ENCODE measurements around the gene SCTR. TPM values are rescaled to one million over a fixed set of nuclear protein-coding genes. Genes with fewer than 3 reads are reported as not detected.
"Not testable (repeated sequence)": the region's sequence is repeated elsewhere in the genome, so short reads cannot be mapped to it uniquely, and the experiment has no call there.

Gene SCTR
- total and polyA plus RNA-seq, 4 donors: 0.10 to 1.8 (median 0.93) TPM

DNA sequence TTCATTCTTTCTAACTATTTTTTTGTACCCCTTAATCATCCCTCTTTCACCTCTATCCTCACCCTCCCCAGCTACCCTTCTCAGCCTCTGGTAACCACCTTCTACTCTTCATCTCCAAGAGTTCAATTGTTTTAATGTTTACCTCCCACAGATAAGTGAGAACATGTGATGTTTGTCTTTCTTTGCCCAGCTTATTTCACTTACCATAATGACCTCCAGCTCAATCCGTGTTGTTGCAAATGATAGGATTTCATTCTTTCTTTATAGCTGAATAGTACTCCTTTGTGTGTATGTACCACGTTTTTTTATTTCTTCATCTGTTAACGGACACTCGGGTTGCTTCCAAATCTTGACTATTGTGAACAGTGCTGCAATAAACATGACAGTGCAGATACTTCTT lies 114.8 kb downstream of the SCTR start:
- Histone ChIP-seq H3K4me1 (ENCODE audit: control insufficient read depth, insufficient read depth, low read length) (no peaks in the 10 kb centered on the region), H3K4me3 (ENCODE audit: low read depth, low read length) (no peak overlapping the region), H3K27ac (ENCODE audit: low read depth, low read length) (no peak overlapping the region), H3K36me3 (ENCODE audit: control insufficient read depth, insufficient read depth, low read length) (no peaks in the 10 kb centered on the region), H3K9me3 (ENCODE audit: control insufficient read depth, insufficient read depth, low read length) (no peaks in the 10 kb centered on the region), H3K27me3 (ENCODE audit: control insufficient read depth, insufficient read depth, low read length) (no peaks in the 10 kb centered on the region)
- DNase-seq (ENCODE audit: low read depth in 4 of 6, low spot score in 6 of 6): no peak
- WGBS (ENCODE audit: insufficient coverage): no CpG with 5 or more reads among the region's 4 CpGs

DNA sequence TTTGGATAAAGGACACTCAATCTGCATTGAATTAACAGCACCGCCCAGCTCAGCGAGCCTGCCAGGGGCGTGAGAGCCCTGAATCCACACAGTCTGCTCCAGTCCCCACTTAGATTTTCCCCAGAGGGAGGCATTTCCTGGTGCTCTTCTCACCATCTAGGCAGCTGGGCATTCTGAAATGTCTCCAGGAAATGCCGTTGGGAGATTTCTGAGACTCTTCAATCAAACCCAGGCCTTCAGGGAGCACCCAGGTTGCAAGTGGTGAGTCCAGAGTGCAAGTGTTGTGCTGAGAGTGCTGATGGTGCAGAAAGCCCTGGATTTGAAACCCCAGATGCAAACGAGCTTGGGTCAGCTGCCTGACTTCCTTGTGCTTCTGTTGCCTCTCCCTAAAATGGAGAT lies 116.1 kb downstream of the SCTR start:
- 75% methylated on average over 4 of the region's 5 CpGs for WGBS (ENCODE audit: insufficient coverage)
- no peaks in the 10 kb centered on the region for H3K36me3 ChIP-seq (ENCODE audit: control insufficient read depth, insufficient read depth, low read length)
- DNase-seq (ENCODE audit: low read depth in 4 of 6, low spot score in 6 of 6): no peak
- H3K4me1 ChIP-seq (ENCODE audit: control insufficient read depth, insufficient read depth, low read length): no peaks in the 10 kb centered on the region
- H3K4me3 ChIP-seq (ENCODE audit: low read depth, low read length): no peak overlapping the region
- no peaks in the 10 kb centered on the region for H3K9me3 ChIP-seq (ENCODE audit: control insufficient read depth, insufficient read depth, low read length)
- H3K27me3 ChIP-seq (ENCODE audit: control insufficient read depth, insufficient read depth, low read length): no peaks in the 10 kb centered on the region
- H3K27ac ChIP-seq (ENCODE audit: low read depth, low read length): no peak overlapping the region

DNA sequence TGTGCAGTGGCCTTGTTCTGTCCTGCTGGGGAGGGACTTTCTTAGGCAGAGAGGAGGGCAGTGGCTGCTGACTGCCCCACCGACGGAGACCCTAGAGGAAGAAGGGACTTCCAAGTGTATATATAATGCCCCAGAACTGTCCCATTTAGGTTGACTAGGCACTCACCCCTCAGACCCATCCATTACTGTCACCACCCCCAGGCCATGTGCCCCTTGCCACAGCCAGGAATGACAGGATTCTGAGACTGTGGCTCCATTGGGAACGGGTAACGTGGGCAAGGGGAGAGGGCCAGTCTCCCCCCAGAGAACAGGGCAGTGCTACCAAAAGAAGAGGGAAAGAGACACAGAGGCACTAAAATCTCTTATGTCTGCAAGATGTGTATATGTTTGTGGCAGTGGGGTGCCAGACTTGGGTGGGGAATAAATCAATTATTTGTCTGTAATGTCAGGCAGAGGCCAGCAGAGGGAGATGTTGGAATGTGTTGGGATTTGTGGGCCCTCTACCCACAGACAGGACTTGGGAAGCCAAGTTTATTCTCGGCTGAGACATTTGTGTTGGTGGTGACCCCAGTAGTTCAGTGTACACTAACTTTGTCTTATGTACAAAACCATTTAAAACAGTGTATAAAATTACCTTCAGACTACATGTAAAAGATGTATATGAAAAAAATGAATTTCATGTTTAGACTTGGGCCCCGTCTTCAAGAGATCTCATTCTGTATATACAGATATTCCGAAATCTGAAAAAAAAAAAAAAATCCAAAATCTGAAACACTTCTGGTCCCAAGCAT lies 116.7 kb downstream of the SCTR start:
- Histone ChIP-seq H3K9me3 (ENCODE audit: control insufficient read depth, insufficient read depth, low read length) (no peaks in the 10 kb centered on the region), H3K4me1 (ENCODE audit: control insufficient read depth, insufficient read depth, low read length) (no peaks in the 10 kb centered on the region), H3K4me3 (ENCODE audit: low read depth, low read length) (no peak overlapping the region), H3K36me3 (ENCODE audit: control insufficient read depth, insufficient read depth, low read length) (no peaks in the 10 kb centered on the region), H3K27me3 (ENCODE audit: control insufficient read depth, insufficient read depth, low read length) (no peaks in the 10 kb centered on the region), H3K27ac (ENCODE audit: low read depth, low read length) (no peak overlapping the region)
- WGBS (ENCODE audit: insufficient coverage): 83% methylated on average over 4 of the region's 7 CpGs
- peak in 4 of 6 donors; percentile 27 to 81 (median 53) for DNase-seq (ENCODE audit: low read depth in 4 of 6, low spot score in 6 of 6)

DNA sequence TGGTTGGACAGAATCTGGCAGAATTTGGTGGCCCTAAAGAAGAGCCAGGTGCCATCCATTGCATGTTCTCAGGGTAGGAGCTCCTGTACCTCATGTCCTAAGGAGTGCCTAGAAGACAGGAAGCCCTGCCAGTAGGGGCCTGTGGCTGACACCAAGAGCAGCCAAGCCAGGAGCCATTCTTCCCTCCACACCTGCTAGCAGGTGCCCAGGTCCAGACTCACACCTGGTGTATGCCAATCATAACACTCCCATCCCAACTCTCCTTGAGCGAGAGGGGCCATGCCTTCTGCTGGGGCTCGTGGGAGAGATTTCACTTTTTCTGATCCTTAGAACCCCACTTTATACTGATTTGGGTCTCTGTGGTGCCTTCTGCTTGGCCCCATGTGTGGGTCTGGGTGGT lies 119.1 kb downstream of the SCTR start:
- H3K27me3 ChIP-seq (ENCODE audit: control insufficient read depth, insufficient read depth, low read length): no peaks in the 10 kb centered on the region
- DNase-seq (ENCODE audit: low read depth in 4 of 6, low spot score in 6 of 6): no peak
- no peaks in the 10 kb centered on the region for H3K4me1 ChIP-seq (ENCODE audit: control insufficient read depth, insufficient read depth, low read length)
- no CpG with 5 or more reads among the region's 2 CpGs for WGBS (ENCODE audit: insufficient coverage)
- H3K36me3 ChIP-seq (ENCODE audit: control insufficient read depth, insufficient read depth, low read length): no peaks in the 10 kb centered on the region
- no peak overlapping the region for H3K4me3 ChIP-seq (ENCODE audit: low read depth, low read length)
- H3K9me3 ChIP-seq (ENCODE audit: control insufficient read depth, insufficient read depth, low read length): no peaks in the 10 kb centered on the region
- H3K27ac ChIP-seq (ENCODE audit: low read depth, low read length): no peak overlapping the region

DNA sequence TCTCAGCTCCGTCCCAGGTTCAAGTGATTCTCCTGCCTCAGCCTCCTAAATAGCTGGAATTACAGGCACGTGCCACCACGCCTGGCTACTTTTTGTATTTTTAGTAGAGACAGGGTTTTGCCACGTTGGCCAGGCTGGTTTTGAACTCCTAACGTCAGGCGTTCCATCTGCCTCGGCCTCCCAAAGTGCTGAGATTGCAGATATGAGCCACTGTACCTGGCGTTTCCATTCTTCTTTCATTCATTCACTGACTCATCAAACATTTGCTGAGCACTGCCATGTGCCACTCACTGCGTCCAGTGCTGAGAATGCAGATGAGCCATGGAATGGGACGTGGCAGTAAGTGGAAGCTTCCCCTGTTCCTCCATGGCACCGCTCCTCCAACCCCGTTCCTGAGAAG lies 120.7 kb downstream of the SCTR start:
- H3K27me3 ChIP-seq (ENCODE audit: control insufficient read depth, insufficient read depth, low read length); H3K4me1 ChIP-seq (ENCODE audit: control insufficient read depth, insufficient read depth, low read length); H3K36me3 ChIP-seq (ENCODE audit: control insufficient read depth, insufficient read depth, low read length); H3K9me3 ChIP-seq (ENCODE audit: control insufficient read depth, insufficient read depth, low read length); H3K27ac ChIP-seq (ENCODE audit: low read depth, low read length); DNase-seq (ENCODE audit: low read depth in 4 of 6, low spot score in 6 of 6); H3K4me3 ChIP-seq (ENCODE audit: low read depth, low read length): not testable (repeated sequence)
- WGBS (ENCODE audit: insufficient coverage): 87% methylated on average over 11 of the region's 12 CpGs

DNA sequence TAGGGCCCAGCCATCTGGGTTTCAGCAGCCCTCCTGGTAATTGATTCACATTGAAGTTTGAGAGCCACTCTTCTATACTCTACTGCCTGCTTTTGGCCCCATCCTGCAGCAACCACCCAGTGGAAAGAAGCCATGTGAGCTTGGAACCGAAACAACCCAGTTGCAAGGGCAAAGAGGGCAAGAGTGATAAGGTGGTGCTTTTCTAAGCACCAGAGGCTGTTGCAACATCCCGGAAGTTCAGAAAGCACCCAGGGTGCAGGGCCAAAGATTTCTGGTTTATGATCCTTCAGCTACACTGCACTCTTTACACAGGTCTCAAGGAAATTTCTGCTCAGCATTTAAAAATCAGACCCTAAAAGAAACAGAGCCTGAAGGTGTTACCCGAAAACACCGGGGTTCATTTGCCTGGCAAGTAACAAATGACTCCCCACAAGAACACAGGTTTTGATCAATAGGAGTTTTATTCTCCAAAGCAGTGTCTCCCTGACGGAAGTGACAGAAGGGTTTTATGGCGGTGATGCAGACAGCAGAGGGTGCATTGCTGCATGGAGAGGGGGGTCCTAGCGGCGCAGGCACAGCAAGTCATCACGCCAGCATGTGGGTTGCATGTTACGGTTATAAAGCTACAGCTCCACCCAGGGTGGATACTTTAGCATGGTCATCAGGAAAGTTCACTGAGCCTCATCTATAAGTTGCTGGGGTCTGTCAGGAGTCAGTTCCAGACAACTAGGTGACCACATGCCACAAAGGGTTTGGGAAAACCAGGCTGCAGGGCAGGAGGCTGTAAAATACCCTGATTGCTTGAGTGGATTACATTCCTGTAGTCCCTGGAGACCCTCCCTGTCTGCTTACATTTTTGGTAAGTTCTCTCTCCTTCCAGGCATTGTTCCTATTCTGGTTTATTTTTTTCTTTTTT lies 121.4 kb downstream of the SCTR start:
- Histone ChIP-seq H3K9me3 (ENCODE audit: control insufficient read depth, insufficient read depth, low read length) (no peaks in the 10 kb centered on the region), H3K4me1 (ENCODE audit: control insufficient read depth, insufficient read depth, low read length) (no peaks in the 10 kb centered on the region), H3K27ac (ENCODE audit: low read depth, low read length) (no peak overlapping the region), H3K36me3 (ENCODE audit: control insufficient read depth, insufficient read depth, low read length) (no peaks in the 10 kb centered on the region), H3K4me3 (ENCODE audit: low read depth, low read length) (no peak overlapping the region), H3K27me3 (ENCODE audit: control insufficient read depth, insufficient read depth, low read length) (no peaks in the 10 kb centered on the region)
- DNase-seq (ENCODE audit: low read depth in 4 of 6, low spot score in 6 of 6): no peak
- 65% methylated on average over 10 of the region's 10 CpGs for WGBS (ENCODE audit: insufficient coverage)

DNA sequence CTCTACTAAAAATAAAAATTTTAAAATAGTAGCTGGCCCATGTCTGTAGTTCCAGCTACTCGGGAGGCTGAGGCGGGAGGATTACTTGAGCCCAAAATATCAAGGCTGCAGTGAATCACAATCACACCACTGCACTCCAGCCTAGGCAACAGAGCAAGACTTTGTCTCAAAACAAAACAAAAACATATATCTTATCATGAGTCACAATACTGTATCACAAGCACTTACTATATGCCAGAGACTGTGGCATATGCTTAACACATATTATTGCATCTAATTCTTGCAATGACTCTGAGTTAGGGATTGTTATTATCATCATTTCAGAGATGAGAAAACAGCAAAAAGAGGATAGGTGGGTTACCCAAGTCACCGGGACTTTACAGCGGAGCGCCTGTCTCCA lies 122.2 kb downstream of the SCTR start:
- 97% methylated on average over 5 of the region's 5 CpGs for WGBS (ENCODE audit: insufficient coverage)
- no peaks in the 10 kb centered on the region for H3K36me3 ChIP-seq (ENCODE audit: control insufficient read depth, insufficient read depth, low read length)
- DNase-seq (ENCODE audit: low read depth in 4 of 6, low spot score in 6 of 6): no peak

DNA sequence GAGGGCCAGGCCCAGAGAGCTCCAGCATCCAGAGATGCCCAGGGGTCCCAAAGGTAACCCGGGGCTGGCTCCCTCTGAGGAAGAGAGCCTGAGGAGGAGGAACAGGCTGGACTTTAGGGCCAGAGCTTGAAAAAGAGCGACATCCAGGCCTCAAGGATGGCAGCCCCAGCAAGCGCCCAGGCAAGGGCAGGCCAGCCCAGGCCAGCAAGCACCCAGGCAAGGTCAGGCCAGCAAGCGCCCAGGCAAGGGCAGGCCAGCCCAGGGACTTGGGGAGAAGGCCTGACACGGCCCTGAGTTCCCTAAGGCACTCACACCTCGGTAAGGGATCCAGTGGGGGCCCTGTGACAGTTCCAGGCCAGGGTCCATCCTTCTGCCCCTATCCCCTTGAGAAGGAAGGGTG lies 127.1 kb downstream of the SCTR start:
- Histone ChIP-seq H3K9me3 (ENCODE audit: control insufficient read depth, insufficient read depth, low read length) (no peaks in the 10 kb centered on the region), H3K4me3 (ENCODE audit: low read depth, low read length) (no peak overlapping the region), H3K36me3 (ENCODE audit: control insufficient read depth, insufficient read depth, low read length) (no peaks in the 10 kb centered on the region), H3K27me3 (ENCODE audit: control insufficient read depth, insufficient read depth, low read length) (no peaks in the 10 kb centered on the region), H3K4me1 (ENCODE audit: control insufficient read depth, insufficient read depth, low read length) (no peaks in the 10 kb centered on the region), H3K27ac (ENCODE audit: low read depth, low read length) (no peak overlapping the region)
- DNase-seq (ENCODE audit: low read depth in 4 of 6, low spot score in 6 of 6): no peak
- 94% methylated on average over 5 of the region's 6 CpGs for WGBS (ENCODE audit: insufficient coverage)

More for the DNA sequence above, 122.2 kb downstream of the SCTR start:
- Histone ChIP-seq H3K4me1 (ENCODE audit: control insufficient read depth, insufficient read depth, low read length) (no peaks in the 10 kb centered on the region), H3K27ac (ENCODE audit: low read depth, low read length) (no peak overlapping the region), H3K9me3 (ENCODE audit: control insufficient read depth, insufficient read depth, low read length) (no peaks in the 10 kb centered on the region), H3K27me3 (ENCODE audit: control insufficient read depth, insufficient read depth, low read length) (no peaks in the 10 kb centered on the region), H3K4me3 (ENCODE audit: low read depth, low read length) (no peak overlapping the region)

DNA sequence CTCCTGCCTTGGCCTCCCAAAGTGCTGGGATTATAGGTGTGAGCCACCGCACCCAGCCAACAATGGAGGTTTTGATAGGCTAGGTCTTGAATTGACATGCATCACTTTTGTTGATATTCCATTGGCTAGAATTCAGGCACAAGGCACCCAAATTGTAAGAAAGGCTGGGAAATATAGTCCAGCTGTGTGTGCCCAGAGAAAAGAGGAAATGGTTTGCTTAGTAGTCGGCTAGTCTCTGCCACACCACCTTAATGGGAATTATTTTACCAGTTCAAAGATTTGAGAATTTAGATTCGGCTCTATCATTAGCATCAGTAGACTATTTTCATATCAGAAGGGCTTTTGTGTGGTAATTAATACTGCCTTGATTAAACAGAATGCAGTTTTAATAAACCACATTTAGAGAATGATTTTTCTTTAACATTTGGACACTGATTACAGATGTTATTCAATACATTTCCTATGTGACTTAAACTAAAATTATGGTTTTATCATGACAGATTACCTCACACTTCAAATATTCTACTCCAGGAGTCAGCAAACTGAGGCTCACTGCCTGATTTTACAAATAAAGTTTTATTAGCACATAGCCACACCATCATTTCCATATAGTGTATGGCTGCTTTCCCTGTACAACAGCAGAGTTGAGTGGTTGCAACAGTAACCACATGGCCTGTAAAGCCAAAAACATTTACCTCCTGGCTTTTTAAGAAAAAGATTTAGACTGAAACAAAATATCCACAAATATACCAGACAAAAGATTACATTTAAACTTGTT lies 130.1 kb downstream of the SCTR start:
- Histone ChIP-seq H3K4me3 (ENCODE audit: low read depth, low read length) (no peak overlapping the region), H3K27me3 (ENCODE audit: control insufficient read depth, insufficient read depth, low read length) (no peaks in the 10 kb centered on the region), H3K9me3 (ENCODE audit: control insufficient read depth, insufficient read depth, low read length) (no peaks in the 10 kb centered on the region), H3K4me1 (ENCODE audit: control insufficient read depth, insufficient read depth, low read length) (no peaks in the 10 kb centered on the region), H3K36me3 (ENCODE audit: control insufficient read depth, insufficient read depth, low read length) (no peaks in the 10 kb centered on the region), H3K27ac (ENCODE audit: low read depth, low read length) (no peak overlapping the region)
- WGBS (ENCODE audit: insufficient coverage): 100% methylated on average over 1 of the region's 3 CpGs
- DNase-seq (ENCODE audit: low read depth in 4 of 6, low spot score in 6 of 6): no peak

Measured in spinal cord (tissue), 10 donors.